WTC11 (cell line): ENCODE data around the gene CD109.

Experiments used
- ATF2 ChIP-seq: sonication (generic); formaldehyde crosslinking; IDR thresholded peaks from 2 replicates; pipeline ENCODE4 v1.8.1; 2022; ENCODE audit warnings: low read depth, missing genetic modification reagents, borderline replicate concordance
- CREM ChIP-seq: sonication (generic); formaldehyde crosslinking; IDR thresholded peaks from 2 replicates; pipeline ENCODE4 v1.8.1; 2022; ENCODE audit warnings: mild to moderate bottlenecking, missing genetic modification reagents, moderate library complexity
- CTCF ChIP-seq: fragments of 200-600 bp; IDR thresholded peaks from 2 replicates; pipeline ENCODE4 v1.8.0; 2022; ENCODE audit warnings: antibody characterized with exemption
- NR3C1 ChIP-seq: sonication (generic); formaldehyde crosslinking; conservative IDR thresholded peaks from 2 replicates; pipeline ENCODE4 v1.8.1; 2023; ENCODE audit warnings: low read depth, mild to moderate bottlenecking, missing genetic modification reagents
- SMAD4 ChIP-seq: sonication (generic); formaldehyde crosslinking; IDR thresholded peaks from 2 replicates; pipeline ENCODE4 v1.8.0; 2022; ENCODE audit warnings: mild to moderate bottlenecking, missing genetic modification reagents
- USF1 ChIP-seq: sonication (generic); formaldehyde crosslinking; IDR thresholded peaks from 2 replicates; pipeline ENCODE4 v1.8.0; 2022; ENCODE audit warnings: mild to moderate bottlenecking, missing genetic modification reagents
- USF2 ChIP-seq: sonication (generic); formaldehyde crosslinking; IDR thresholded peaks from 2 replicates; pipeline ENCODE4 v1.8.1; 2023; ENCODE audit warnings: mild to moderate bottlenecking, missing genetic modification reagents, moderate library complexity

GRCh38 chr6:73870907-73871306 is 174.9 kb downstream of the CD109 start:
- TF ChIP-seq CTCF (no peak), NR3C1 (CRISPR knock-in tag) (no peak), ATF2 (CRISPR knock-in tag) (no peak), SMAD4 (no peak), USF1 (CRISPR knock-in tag) (no peak), CREM (CRISPR knock-in tag) (no peak), USF2 (CRISPR knock-in tag) (no peak)
